Esophagus (tissue), 2 donors: Measurements from ENCODE around the gene COASY. TPM values are rescaled to one million over a fixed set of nuclear protein-coding genes. Genes with fewer than 3 reads are reported as not detected.

Experiments
- polyA plus RNA-seq, 2 donors: library from polyadenylated mRNA; stranded (reverse); fragments of 200-250 nt; gene quantifications; one replicate each; pipeline ENCODE4 v1.2.3, GENCODE V29; 2013
- donor health status: healthy with polysubstance abuse.
- donor health status: Bipolar disorder and iron deficiency.

COASY gene
- polyA plus RNA-seq, 2 donors = 58.2 to 62.1 TPM

Other genes starting within 250 kb of the COASY start
- 10 to 100 TPM; 30.8 to 64.2 TPM for gene STAT3, start 173.7 kb upstream of the COASY start, polyA plus RNA-seq
- 10 to 100 TPM; 40.0 to 60.4 TPM for gene CAVIN1, start 138.9 kb upstream of the COASY start, polyA plus RNA-seq
- 10 to 100 TPM; 27.0 to 27.5 TPM for gene ATP6V0A1, start 103.3 kb upstream of the COASY start, polyA plus RNA-seq
- gene NAGLU, start 25.9 kb upstream of the COASY start, polyA plus RNA-seq = 10 to 100 TPM; 17.6 to 18.8 TPM
- 1 to 10 TPM; 4.0 to 9.0 TPM for gene HSD17B1, start 9.2 kb upstream of the COASY start, polyA plus RNA-seq
- 10 to 100 TPM; 36.8 to 38.3 TPM for gene MLX, start 5.0 kb downstream of the COASY start, polyA plus RNA-seq
- gene PSMC3IP, start 15.6 kb downstream of the COASY start, polyA plus RNA-seq = 1 to 10 TPM; 6.4 to 7.2 TPM
- 10 to 100 TPM; 15.3 to 28.5 TPM for gene RETREG3, start 47.2 kb downstream of the COASY start, polyA plus RNA-seq
- gene TUBG1, start 47.5 kb downstream of the COASY start, polyA plus RNA-seq = 10 to 100 TPM; 27.2 to 49.9 TPM
- gene TUBG2, start 97.1 kb downstream of the COASY start, polyA plus RNA-seq = 10 to 100 TPM in 1 of 2 donors, 1 to 10 TPM in 1; 7.6 to 12.0 TPM
- 10 to 100 TPM; 49.4 to 84.6 TPM for gene PLEKHH3, start 114.8 kb downstream of the COASY start, polyA plus RNA-seq
- gene CCR10, start 119.7 kb downstream of the COASY start, polyA plus RNA-seq = under 1 TPM; 0.22 to 0.42 TPM
- 1 to 10 TPM; 1.3 to 1.5 TPM for gene CNTNAP1, start 120.4 kb downstream of the COASY start, polyA plus RNA-seq
- gene EZH1, start 182.9 kb downstream of the COASY start, polyA plus RNA-seq = 10 to 100 TPM; 15.6 to 19.8 TPM
- 10 to 100 TPM in 1 of 2 donors, 1 to 10 TPM in 1; 7.5 to 13.5 TPM for gene RAMP2, start 199.1 kb downstream of the COASY start, polyA plus RNA-seq
- gene VPS25, start 211.3 kb downstream of the COASY start, polyA plus RNA-seq = 100 to 1,000 TPM in 1 of 2 donors, 10 to 100 TPM in 1; 42.8 to 123 TPM
- gene WNK4, start 218.5 kb downstream of the COASY start, polyA plus RNA-seq = 10 to 100 TPM in 1 of 2 donors, 1 to 10 TPM in 1; 6.7 to 12.8 TPM
- gene COA3, start 236.6 kb downstream of the COASY start, polyA plus RNA-seq = 100 to 1,000 TPM in 1 of 2 donors, 10 to 100 TPM in 1; 89.9 to 185 TPM
- gene CNTD1, start 236.7 kb downstream of the COASY start, polyA plus RNA-seq = under 1 TPM; 0.18 TPM